ENCODE data around the gene CPT1C.

The CPT1C gene

GRCh38 chr19:49662011-49662410 is 28.9 kb upstream of the CPT1C start:
- DNase-seq: no peak

GRCh38 chr19:49663224-49663623 is 27.7 kb upstream of the CPT1C start:
- DNase-seq: no peak

GRCh38 chr19:49664171-49665035 is 26.5 kb upstream of the CPT1C start:
- peak; percentile 91 for DNase-seq

- DNase-seq: no peak
These were observed 25.9 kb upstream of the CPT1C start for GRCh38 chr19:49665036-49665350.

GRCh38 chr19:49665351-49666119 is 25.4 kb upstream of the CPT1C start, which contains the start of the genes BCL2L12 and IRF3:
Gene BCL2L12 (plus strand): TSS chr19:49665933. CDS start chr19:49666693, 760 bp downstream.
Gene IRF3 (minus strand): TSS chr19:49665857. CDS start chr19:49664838, 1,019 bp downstream.
- peak; percentile 99 for DNase-seq

- DNase-seq: no peak
These were observed 24.8 kb upstream of the CPT1C start for GRCh38 chr19:49666120-49666444.

- DNase-seq: no peak
These were observed 23.4 kb upstream of the CPT1C start for GRCh38 chr19:49667473-49667872.

- no peak for DNase-seq
These were observed 21.4 kb upstream of the CPT1C start for GRCh38 chr19:49669516-49669915.

GRCh38 chr19:49672131-49672919 is 18.6 kb upstream of the CPT1C start:
- peak; percentile 82 for DNase-seq

- no peak for DNase-seq
These were observed 14.7 kb upstream of the CPT1C start for GRCh38 chr19:49676136-49676783.

- peak; percentile 100 for DNase-seq
These were observed 14.1 kb upstream of the CPT1C start for GRCh38 chr19:49676784-49677230.

- no peak for DNase-seq
These were observed 13.6 kb upstream of the CPT1C start, which contains the start of gene PRMT1 for GRCh38 chr19:49677231-49677900. Gene PRMT1 (plus strand): TSS chr19:49677271. CDS start chr19:49677281, 10 bp downstream.

GRCh38 chr19:49677901-49678674 is 12.8 kb upstream of the CPT1C start:
- DNase-seq: peak; percentile 87

- no peak for DNase-seq
These were observed 11.7 kb upstream of the CPT1C start for GRCh38 chr19:49678985-49679770.

GRCh38 chr19:49679771-49680413 is 11.0 kb upstream of the CPT1C start:
- DNase-seq: no peak

- DNase-seq: peak; percentile 93
These were observed 10.2 kb upstream of the CPT1C start for GRCh38 chr19:49680421-49681351.

GRCh38 chr19:49681830-49682229 is 9.1 kb upstream of the CPT1C start:
- no peak for DNase-seq

- no peak for DNase-seq
These were observed 8.6 kb upstream of the CPT1C start for GRCh38 chr19:49682274-49682673.

- no peak for DNase-seq
These were observed 7.1 kb upstream of the CPT1C start for GRCh38 chr19:49683814-49684250.
